ENCODE results near the gene ARHGEF1.
"Not testable (repeated sequence)": the region's sequence is repeated elsewhere in the genome, so short reads cannot be mapped to it uniquely, and the experiment has no call there.

Gene ARHGEF1

GRCh38 chr19:41862445-41862986, 20.5 kb upstream of the ARHGEF1 start:
- peak in 1 of 5 experiments; percentile 74 for DNase-seq

- no peak for DNase-seq
Measured at GRCh38 chr19:41863209-41863931, 19.6 kb upstream of the ARHGEF1 start.

- no peak for DNase-seq
Measured at GRCh38 chr19:41864374-41864773, 18.6 kb upstream of the ARHGEF1 start.

GRCh38 chr19:41866284-41866683, 16.7 kb upstream of the ARHGEF1 start:
- no peak for DNase-seq

- no peak for DNase-seq
Measured at GRCh38 chr19:41868120-41868988, 14.6 kb upstream of the ARHGEF1 start.

GRCh38 chr19:41868989-41869300, 14.0 kb upstream of the ARHGEF1 start:
- DNase-seq = no peak

GRCh38 chr19:41869374-41869955, 13.5 kb upstream of the ARHGEF1 start:
- no peak for DNase-seq

- DNase-seq = no peak
Measured at GRCh38 chr19:41870401-41870873, 12.5 kb upstream of the ARHGEF1 start.

GRCh38 chr19:41871573-41872383, 11.2 kb upstream of the ARHGEF1 start:
- DNase-seq = peak in 4 of 5 experiments; percentile 39 to 92 (median 66)

- no peak for DNase-seq
Measured at GRCh38 chr19:41872384-41872774, 10.6 kb upstream of the ARHGEF1 start.

- peak; percentile 29 to 68 (median 61) for DNase-seq
Measured at GRCh38 chr19:41872775-41873647, 10.0 kb upstream of the ARHGEF1 start.

GRCh38 chr19:41875973-41876372, 7.0 kb upstream of the ARHGEF1 start:
- not testable (repeated sequence) for DNase-seq

- no peak for DNase-seq
Measured at GRCh38 chr19:41876847-41877832, 5.8 kb upstream of the ARHGEF1 start, which contains the start of gene CD79A. Gene CD79A (plus strand): TSS chr19:41877279. CDS start chr19:41877305, 26 bp downstream.

GRCh38 chr19:41877916-41878905, 4.8 kb upstream of the ARHGEF1 start:
- DNase-seq = no peak

GRCh38 chr19:41879080-41879479, 3.9 kb upstream of the ARHGEF1 start:
- no peak for DNase-seq

GRCh38 chr19:41879670-41880328, 3.2 kb upstream of the ARHGEF1 start:
- DNase-seq = no peak

- no peak for DNase-seq
Measured at GRCh38 chr19:41880329-41880708, 2.7 kb upstream of the ARHGEF1 start.

GRCh38 chr19:41883463-41883820, 458 bp downstream of the ARHGEF1 start:
- no peak for DNase-seq

Data from T-helper 2 cell (primary cell).